CD4-positive, alpha-beta T cell treated with Interleukin-2 at 100 ng/mL for 4 hours (primary cell): ENCODE measurements around the gene KMT2C.
"Not testable (repeated sequence)": the region's sequence is repeated elsewhere in the genome, so short reads cannot be mapped to it uniquely, and the experiment has no call there.

Source experiments
- DNase-seq: peaks from one replicate; pipeline ENCODE4 v3.0.0-alpha.2; 2020; ENCODE audit warnings: low spot score

KMT2C gene

GRCh38 chr7:152402384-152403250 is 33.2 kb downstream of the KMT2C start:
- no peak for DNase-seq

GRCh38 chr7:152399344-152399743 is 36.5 kb downstream of the KMT2C start:
- DNase-seq, result no peak

- DNase-seq, result no peak
These were observed 40.7 kb downstream of the KMT2C start for GRCh38 chr7:152395112-152395511.

GRCh38 chr7:152394214-152394613 is 41.6 kb downstream of the KMT2C start:
- not testable (repeated sequence) for DNase-seq

GRCh38 chr7:152392254-152392653 is 43.5 kb downstream of the KMT2C start:
- DNase-seq, result no peak

- DNase-seq, result not testable (repeated sequence)
These were observed 49.6 kb downstream of the KMT2C start for GRCh38 chr7:152386136-152386764.

- not testable (repeated sequence) for DNase-seq
These were observed 51.3 kb downstream of the KMT2C start for GRCh38 chr7:152384235-152385200.

- no peak for DNase-seq
These were observed 52.2 kb downstream of the KMT2C start for GRCh38 chr7:152383341-152384234.

- no peak for DNase-seq
These were observed 53.6 kb downstream of the KMT2C start for GRCh38 chr7:152382244-152382643.

GRCh38 chr7:152380931-152381578 is 54.7 kb downstream of the KMT2C start:
- not testable (repeated sequence) for DNase-seq

- DNase-seq, result not testable (repeated sequence)
These were observed 57.3 kb downstream of the KMT2C start for GRCh38 chr7:152378497-152378896.

GRCh38 chr7:152376716-152377484 is 58.9 kb downstream of the KMT2C start:
- not testable (repeated sequence) for DNase-seq

- DNase-seq, result no peak
These were observed 65.5 kb downstream of the KMT2C start for GRCh38 chr7:152370297-152370696.

- DNase-seq, result no peak
These were observed 66.3 kb downstream of the KMT2C start for GRCh38 chr7:152369518-152369917.

GRCh38 chr7:152367170-152367569 is 68.6 kb downstream of the KMT2C start:
- DNase-seq, result no peak

- no peak for DNase-seq
These were observed 69.1 kb downstream of the KMT2C start for GRCh38 chr7:152366662-152367061.

GRCh38 chr7:152365982-152366603 is 69.7 kb downstream of the KMT2C start:
- no peak for DNase-seq

GRCh38 chr7:152363798-152364197 is 72.0 kb downstream of the KMT2C start:
- DNase-seq, result no peak
